ENCODE measurements around the gene MEN1.
A peak's percentile ranks its signal among the peaks of the same experiment; 100 is the strongest.
"Not testable (repeated sequence)": the region's sequence is repeated elsewhere in the genome, so short reads cannot be mapped to it uniquely, and the experiment has no call there.

MEN1 gene

DNA sequence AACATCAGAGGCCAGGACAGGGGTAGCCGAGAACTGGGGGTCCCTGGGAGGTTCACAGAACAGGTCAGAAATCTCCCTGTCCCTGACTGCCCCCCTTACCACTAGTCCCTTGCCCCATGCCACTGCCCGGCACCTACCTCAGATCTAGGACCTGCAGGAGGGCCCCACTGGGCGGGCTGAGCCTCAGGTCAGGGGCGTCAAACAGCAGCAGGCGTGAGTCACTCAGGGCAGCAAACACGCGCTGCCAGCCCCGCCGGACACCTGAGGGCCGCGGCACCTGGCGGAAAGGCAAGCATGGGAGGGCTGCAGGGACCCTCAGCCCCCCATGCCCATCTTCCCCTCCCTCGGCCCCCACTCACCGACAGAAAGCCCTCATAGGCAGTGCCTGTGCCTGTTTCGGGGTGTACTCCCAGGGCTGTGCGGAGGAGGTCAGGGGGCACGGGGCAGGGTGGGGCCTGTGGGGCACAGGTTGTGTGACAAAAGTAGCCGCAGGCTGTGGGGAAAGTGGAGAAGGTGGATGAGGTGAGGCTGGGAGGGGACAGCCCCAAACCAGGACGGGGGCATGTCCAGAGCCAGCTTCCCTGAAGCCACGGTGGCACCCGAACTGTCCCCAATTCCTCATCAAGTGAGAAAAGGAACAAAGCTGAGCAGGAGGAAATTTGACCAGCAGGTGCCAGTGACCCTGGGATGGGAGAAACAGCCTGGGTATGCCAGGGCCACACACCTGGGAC lies 22.3 kb upstream of the MEN1 start:
- no peak for DNase-seq
- no peak for TF ChIP-seq GATA1 (IDR thresholded peaks at IDR 0.05; ENCODE audit: low read depth, low read length)
- no peak for TF ChIP-seq POLR2A (IDR thresholded peaks at IDR 0.05; ENCODE audit: low read length)

- TF ChIP-seq POLR2A (IDR thresholded peaks at IDR 0.05; ENCODE audit: low read length), result no peak
- no peak for TF ChIP-seq GATA1 (IDR thresholded peaks at IDR 0.05; ENCODE audit: low read depth, low read length)
- DNase-seq, result no peak
These were observed 21.1 kb upstream of the MEN1 start for GRCh38 chr11:64831411-64831891.

GRCh38 chr11:64829536-64830251 lies 19.3 kb upstream of the MEN1 start:
- DNase-seq, result no peak
- TF ChIP-seq GATA1 (IDR thresholded peaks at IDR 0.05; ENCODE audit: low read depth, low read length) (no peak), POLR2A (IDR thresholded peaks at IDR 0.05; ENCODE audit: low read length) (no peak)

- no peak for TF ChIP-seq POLR2A (IDR thresholded peaks at IDR 0.05; ENCODE audit: low read length)
- no peak for TF ChIP-seq GATA1 (IDR thresholded peaks at IDR 0.05; ENCODE audit: low read depth, low read length)
- no peak for DNase-seq
These were observed 17.1 kb upstream of the MEN1 start for GRCh38 chr11:64827451-64827839.

DNA sequence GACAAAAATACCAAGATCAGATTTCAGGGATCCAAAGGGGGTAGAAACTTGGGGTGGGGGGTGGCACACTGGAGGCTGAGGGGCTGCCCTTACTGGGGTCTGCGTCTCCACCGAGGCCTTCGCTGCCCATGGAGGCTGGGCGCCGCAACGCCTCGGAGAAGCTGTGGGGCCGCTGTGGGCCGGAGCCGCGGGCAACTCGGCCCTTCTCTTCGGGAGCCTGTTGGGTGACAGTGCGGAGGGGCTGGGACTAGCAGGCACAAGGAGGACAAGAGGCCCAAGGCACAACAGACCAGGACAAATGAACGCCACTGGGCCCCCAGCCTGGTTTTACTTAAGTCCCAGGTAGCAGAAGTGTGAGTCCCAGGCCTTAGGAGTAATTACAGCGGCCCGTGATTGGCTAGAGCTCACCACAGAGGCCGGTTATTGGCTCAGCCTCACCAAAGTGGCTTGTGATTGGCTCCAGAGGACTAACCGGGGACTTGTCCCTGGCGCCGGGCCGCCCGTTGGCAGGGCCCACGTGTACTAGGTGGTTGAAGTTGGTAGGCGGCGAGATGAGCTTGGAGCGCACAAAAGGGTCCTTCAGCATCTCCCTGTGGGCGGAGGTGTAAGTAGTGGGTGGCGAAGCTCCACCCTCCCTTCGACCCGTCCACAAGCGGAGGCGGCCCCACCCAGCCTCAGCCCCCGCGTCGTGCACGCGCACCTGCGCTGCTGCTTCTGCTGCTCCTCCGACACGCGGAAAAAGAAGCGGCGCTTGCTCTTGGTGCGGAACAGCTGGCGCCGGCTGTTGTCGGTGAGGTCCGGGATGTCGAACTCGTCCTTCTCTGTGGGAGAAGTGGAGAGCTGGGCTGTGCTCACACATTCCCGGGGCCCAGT lies 16.5 kb upstream of the MEN1 start:
- TF ChIP-seq GATA1 (IDR thresholded peaks at IDR 0.05; ENCODE audit: low read depth, low read length) (no peak), POLR2A (IDR thresholded peaks at IDR 0.05; ENCODE audit: low read length) (no peak)
- no peak for DNase-seq

- TF ChIP-seq GATA1 (IDR thresholded peaks at IDR 0.05; ENCODE audit: low read depth, low read length), result no peak
- TF ChIP-seq POLR2A (IDR thresholded peaks at IDR 0.05; ENCODE audit: low read length), result no peak
- DNase-seq, result no peak
These were observed 15.7 kb upstream of the MEN1 start for GRCh38 chr11:64826062-64826461.

- no peak for TF ChIP-seq POLR2A (IDR thresholded peaks at IDR 0.05; ENCODE audit: low read length)
- no peak for TF ChIP-seq GATA1 (IDR thresholded peaks at IDR 0.05; ENCODE audit: low read depth, low read length)
These were observed 13.3 kb upstream of the MEN1 start for GRCh38 chr11:64823568-64824119.

DNA sequence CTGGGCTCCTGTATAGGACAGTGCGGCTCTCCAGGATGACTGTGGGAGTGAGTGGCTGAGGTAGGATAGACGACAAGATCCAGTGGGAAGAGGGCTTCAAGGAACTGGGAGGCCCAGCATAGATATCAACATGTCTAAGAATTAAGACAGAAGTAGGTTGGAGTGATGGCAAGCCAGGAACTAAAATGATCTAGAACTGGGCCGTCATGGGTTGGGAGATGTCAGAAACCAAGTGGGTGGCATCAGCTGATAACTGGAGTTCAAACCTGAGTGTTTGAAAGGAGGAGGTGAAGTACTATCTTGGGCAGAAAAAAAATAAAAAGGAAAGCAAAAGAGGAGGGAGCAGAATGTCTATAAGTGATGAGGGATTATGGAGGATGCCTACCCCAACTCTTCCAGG lies 7.1 kb upstream of the MEN1 start:
- TF ChIP-seq POLR2A (IDR thresholded peaks at IDR 0.05; ENCODE audit: low read length) (no peak), GATA1 (IDR thresholded peaks at IDR 0.05; ENCODE audit: low read depth, low read length) (no peak)
- DNase-seq, result no peak

More at GRCh38 chr11:64823568-64824119, 13.3 kb upstream of the MEN1 start:
- no peak for DNase-seq

DNA sequence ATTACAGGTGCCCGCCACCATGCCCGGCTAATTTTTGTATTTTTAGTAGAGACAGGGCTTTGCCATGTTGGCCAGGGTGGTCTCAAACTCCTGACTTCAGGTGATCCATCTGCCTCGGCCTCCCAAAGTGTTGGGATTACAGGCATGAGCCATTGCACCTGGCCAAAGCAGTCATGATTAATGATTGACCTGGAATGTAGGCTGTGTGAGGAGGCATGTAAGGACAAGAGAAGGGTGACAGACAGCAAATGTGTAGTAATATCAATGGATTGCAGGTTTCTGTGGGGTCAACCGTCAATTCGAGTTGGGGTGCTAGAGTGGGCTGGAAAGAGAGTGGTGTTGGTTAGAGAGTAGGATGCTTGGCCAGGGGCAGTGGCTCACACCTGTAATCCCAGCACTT lies 5.1 kb upstream of the MEN1 start:
- DNase-seq, result not testable (repeated sequence)

DNA sequence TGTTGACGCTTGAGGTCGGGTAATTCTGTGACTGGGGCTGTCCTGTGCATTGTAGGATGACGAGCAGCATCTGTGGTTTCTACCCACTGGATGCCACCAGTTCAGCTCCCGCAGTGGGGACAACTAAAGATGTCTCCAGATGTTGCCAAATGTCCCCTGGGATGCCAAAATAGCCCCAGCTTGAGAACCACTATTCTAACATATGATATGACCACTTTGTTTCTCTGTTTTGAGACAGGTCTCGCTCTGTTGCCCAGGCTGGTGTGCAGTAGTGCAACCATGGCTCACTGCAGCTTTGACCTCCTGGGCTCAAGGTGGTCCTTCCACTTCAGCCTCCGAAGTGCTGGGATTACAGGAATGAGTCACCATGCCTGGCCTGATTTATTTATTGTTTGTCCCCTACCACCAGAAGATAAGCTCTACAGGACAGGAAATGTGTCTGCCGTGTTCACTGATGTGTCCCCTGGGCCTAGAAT lies 4.4 kb upstream of the MEN1 start:
- TF ChIP-seq POLR2A (IDR thresholded peaks at IDR 0.05; ENCODE audit: low read length) (no peak), GATA1 (IDR thresholded peaks at IDR 0.05; ENCODE audit: low read depth, low read length) (no peak)
- DNase-seq, result no peak

DNA sequence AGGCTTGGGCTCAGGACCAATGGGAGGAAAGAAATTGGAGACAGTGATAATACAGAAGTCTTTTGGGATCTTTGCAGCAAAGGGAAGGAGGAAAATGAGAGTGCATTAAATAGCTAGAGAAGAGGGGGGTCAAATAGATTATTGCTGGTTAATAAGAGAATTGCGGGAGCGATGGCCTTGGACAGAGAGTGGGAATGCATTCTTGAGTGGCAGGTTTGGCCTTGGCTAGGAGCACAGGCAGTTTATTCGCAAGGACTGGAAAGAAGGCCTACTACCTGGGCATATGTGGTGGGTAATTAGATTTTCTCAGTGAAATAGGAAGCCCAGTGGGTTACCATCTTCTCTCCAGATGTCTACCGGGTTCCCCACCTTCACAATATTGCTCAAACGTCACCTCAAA lies 3.5 kb upstream of the MEN1 start:
- no peak for DNase-seq
- TF ChIP-seq GATA1 (IDR thresholded peaks at IDR 0.05; ENCODE audit: low read depth, low read length), result no peak
- no peak for TF ChIP-seq POLR2A (IDR thresholded peaks at IDR 0.05; ENCODE audit: low read length)

DNA sequence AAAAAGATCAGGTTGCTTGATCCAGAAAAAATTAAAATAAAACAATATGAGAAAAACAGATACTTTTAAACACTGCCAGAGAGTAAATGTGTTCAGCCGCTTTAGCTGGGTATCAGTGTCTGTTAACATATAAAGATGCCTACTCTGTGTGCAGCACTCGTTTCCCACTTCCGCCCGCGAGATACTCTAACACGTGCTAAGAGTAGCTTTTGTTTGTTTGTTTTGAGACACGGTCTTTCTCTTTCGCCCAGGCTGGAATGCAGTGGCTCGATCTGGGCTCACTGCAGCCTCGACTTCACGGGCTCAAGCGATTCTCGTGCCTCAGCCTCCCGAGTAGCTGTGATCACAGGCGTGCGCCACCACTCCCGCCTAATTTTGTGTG lies 531 bp upstream of the MEN1 start:
- no peak for TF ChIP-seq POLR2A (IDR thresholded peaks at IDR 0.05; ENCODE audit: low read length)
- TF ChIP-seq GATA1 (IDR thresholded peaks at IDR 0.05; ENCODE audit: low read depth, low read length), result no peak
- peak in 1 of 2 experiments; percentile 67 for DNase-seq

DNA sequence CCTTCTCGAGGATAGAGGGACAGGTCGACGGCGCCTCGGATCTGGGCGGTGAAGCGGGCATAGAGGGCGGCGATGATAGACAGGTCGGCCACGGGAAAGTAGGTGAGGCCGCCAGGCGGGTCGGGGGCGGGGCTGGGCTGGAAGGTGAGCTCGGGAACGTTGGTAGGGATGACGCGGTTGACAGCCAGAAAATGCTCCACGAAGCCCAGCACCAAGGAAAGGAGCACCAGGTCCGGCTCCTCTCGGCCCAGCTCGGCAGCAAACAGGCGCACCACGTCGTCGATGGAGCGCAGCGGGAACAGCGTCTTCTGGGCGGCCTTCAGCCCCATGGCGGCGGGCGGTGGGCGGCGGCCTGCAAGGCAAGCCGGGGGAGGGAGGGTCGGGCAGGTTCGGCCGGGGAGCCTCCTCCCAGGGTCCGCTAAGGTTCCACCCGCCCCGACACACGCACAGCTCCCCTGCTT lies 540 bp downstream of the MEN1 start:
- DNase-seq, result peak; percentile 49 to 57

GRCh38 chr11:64805481-64805880 lies 4.9 kb downstream of the MEN1 start:
- no peak for TF ChIP-seq POLR2A (IDR thresholded peaks at IDR 0.05; ENCODE audit: low read length)
- no peak for TF ChIP-seq GATA1 (IDR thresholded peaks at IDR 0.05; ENCODE audit: low read depth, low read length)
- DNase-seq, result no peak

More for the DNA sequence above, 540 bp downstream of the MEN1 start:
- TF ChIP-seq GATA1 (IDR thresholded peaks at IDR 0.05; ENCODE audit: low read depth, low read length), result no peak
- no peak for TF ChIP-seq POLR2A (IDR thresholded peaks at IDR 0.05; ENCODE audit: low read length)

Data from erythroblast (primary cell).